ENCODE measurements around the gene SOAT2. TPM values are rescaled to one million over a fixed set of nuclear protein-coding genes. Genes with fewer than 3 reads are reported as not detected.

Gene SOAT2
- total and polyA plus RNA-seq, 4 donors = 0.48 to 9.4 (median 1.3) TPM

- no peak overlapping the region for H3K4me3 ChIP-seq (ENCODE audit: low read depth in 1 of 3, low read length in 3 of 3)
- WGBS = 95% methylated on average over 6 of the region's 6 CpGs
- no peak overlapping the region for H3K27ac ChIP-seq (ENCODE audit: low read depth in 1 of 2, low read length in 2 of 2)
- no peaks in the 10 kb centered on the region for H3K9me3 ChIP-seq (ENCODE audit: control insufficient read depth in 4 of 4, low read length in 3 of 4)
- H3K27me3 ChIP-seq (ENCODE audit: control insufficient read depth in 4 of 4, insufficient read depth in 4 of 4, low read length in 3 of 4) = no peaks in the 10 kb centered on the region
- no peak for TF ChIP-seq JUND (IDR thresholded peaks at IDR 0.05)
- TF ChIP-seq, protein P1, sequence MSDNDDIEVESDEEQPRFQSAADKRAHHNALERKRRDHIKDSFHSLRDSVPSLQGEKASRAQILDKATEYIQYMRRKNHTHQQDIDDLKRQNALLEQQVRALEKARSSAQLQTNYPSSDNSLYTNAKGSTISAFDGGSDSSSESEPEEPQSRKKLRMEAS (IDR thresholded peaks at IDR 0.05) = no peak
- no peak for TF ChIP-seq HNF4A (conservative IDR thresholded peaks at IDR 0.05)
- TF ChIP-seq FOXA2 (IDR thresholded peaks at IDR 0.05) = no peak
- TF ChIP-seq, protein P2, sequence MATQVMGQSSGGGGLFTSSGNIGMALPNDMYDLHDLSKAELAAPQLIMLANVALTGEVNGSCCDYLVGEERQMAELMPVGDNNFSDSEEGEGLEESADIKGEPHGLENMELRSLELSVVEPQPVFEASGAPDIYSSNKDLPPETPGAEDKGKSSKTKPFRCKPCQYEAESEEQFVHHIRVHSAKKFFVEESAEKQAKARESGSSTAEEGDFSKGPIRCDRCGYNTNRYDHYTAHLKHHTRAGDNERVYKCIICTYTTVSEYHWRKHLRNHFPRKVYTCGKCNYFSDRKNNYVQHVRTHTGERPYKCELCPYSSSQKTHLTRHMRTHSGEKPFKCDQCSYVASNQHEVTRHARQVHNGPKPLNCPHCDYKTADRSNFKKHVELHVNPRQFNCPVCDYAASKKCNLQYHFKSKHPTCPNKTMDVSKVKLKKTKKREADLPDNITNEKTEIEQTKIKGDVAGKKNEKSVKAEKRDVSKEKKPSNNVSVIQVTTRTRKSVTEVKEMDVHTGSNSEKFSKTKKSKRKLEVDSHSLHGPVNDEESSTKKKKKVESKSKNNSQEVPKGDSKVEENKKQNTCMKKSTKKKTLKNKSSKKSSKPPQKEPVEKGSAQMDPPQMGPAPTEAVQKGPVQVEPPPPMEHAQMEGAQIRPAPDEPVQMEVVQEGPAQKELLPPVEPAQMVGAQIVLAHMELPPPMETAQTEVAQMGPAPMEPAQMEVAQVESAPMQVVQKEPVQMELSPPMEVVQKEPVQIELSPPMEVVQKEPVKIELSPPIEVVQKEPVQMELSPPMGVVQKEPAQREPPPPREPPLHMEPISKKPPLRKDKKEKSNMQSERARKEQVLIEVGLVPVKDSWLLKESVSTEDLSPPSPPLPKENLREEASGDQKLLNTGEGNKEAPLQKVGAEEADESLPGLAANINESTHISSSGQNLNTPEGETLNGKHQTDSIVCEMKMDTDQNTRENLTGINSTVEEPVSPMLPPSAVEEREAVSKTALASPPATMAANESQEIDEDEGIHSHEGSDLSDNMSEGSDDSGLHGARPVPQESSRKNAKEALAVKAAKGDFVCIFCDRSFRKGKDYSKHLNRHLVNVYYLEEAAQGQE (IDR thresholded peaks at IDR 0.05) = no peak
- TF ChIP-seq SP1 (IDR thresholded peaks at IDR 0.05) = no peak
- TF ChIP-seq, protein P3, sequence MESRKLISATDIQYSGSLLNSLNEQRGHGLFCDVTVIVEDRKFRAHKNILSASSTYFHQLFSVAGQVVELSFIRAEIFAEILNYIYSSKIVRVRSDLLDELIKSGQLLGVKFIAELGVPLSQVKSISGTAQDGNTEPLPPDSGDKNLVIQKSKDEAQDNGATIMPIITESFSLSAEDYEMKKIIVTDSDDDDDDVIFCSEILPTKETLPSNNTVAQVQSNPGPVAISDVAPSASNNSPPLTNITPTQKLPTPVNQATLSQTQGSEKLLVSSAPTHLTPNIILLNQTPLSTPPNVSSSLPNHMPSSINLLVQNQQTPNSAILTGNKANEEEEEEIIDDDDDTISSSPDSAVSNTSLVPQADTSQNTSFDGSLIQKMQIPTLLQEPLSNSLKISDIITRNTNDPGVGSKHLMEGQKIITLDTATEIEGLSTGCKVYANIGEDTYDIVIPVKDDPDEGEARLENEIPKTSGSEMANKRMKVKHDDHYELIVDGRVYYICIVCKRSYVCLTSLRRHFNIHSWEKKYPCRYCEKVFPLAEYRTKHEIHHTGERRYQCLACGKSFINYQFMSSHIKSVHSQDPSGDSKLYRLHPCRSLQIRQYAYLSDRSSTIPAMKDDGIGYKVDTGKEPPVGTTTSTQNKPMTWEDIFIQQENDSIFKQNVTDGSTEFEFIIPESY (IDR thresholded peaks at IDR 0.05) = no peak
- TF ChIP-seq GABPA (IDR thresholded peaks at IDR 0.05 in 1 of 2, conservative IDR thresholded peaks at IDR 0.05 in 1 of 2) = no peak
- no peak for TF ChIP-seq RXRA (IDR thresholded peaks at IDR 0.05)
- TF ChIP-seq NR2F2 (IDR thresholded peaks at IDR 0.05) = no peak
- no peak for TF ChIP-seq EGR1 (IDR thresholded peaks at IDR 0.05; ENCODE audit: low read depth in 2 of 2)
- no peak for TF ChIP-seq FOXA1 (IDR thresholded peaks at IDR 0.05)
- no peak for DNase-seq (ENCODE audit: low spot score)
- H3K4me1 ChIP-seq (ENCODE audit: control insufficient read depth in 4 of 4, insufficient read depth in 4 of 4, low read length in 3 of 4) = no peaks in the 10 kb centered on the region
- H3K36me3 ChIP-seq (ENCODE audit: control insufficient read depth in 4 of 4, insufficient read depth in 3 of 4, low read depth in 1 of 4, low read length in 3 of 4) = no peaks in the 10 kb centered on the region
- H3K9ac ChIP-seq (ENCODE audit: low read depth in 1 of 2, low read length in 2 of 2) = no peak overlapping the region
Measured at GRCh38 chr12:53090105-53090504, 13.2 kb upstream of the SOAT2 start.

GRCh38 chr12:53090554-53090953 lies 12.7 kb upstream of the SOAT2 start:
- H3K9me3 ChIP-seq (ENCODE audit: control insufficient read depth in 4 of 4, low read length in 3 of 4) = no peaks in the 10 kb centered on the region
- no peaks in the 10 kb centered on the region for H3K36me3 ChIP-seq (ENCODE audit: control insufficient read depth in 4 of 4, insufficient read depth in 3 of 4, low read depth in 1 of 4, low read length in 3 of 4)
- DNase-seq (ENCODE audit: low spot score) = no peak
- no peak overlapping the region for H3K27ac ChIP-seq (ENCODE audit: low read depth in 1 of 2, low read length in 2 of 2)
- H3K27me3 ChIP-seq (ENCODE audit: control insufficient read depth in 4 of 4, insufficient read depth in 4 of 4, low read length in 3 of 4) = no peaks in the 10 kb centered on the region
- H3K9ac ChIP-seq (ENCODE audit: low read depth in 1 of 2, low read length in 2 of 2) = no peak overlapping the region
- 61% methylated on average over 2 of the region's 2 CpGs for WGBS
- H3K4me1 ChIP-seq (ENCODE audit: control insufficient read depth in 4 of 4, insufficient read depth in 4 of 4, low read length in 3 of 4) = no peaks in the 10 kb centered on the region
- TF ChIP-seq EGR1 (IDR thresholded peaks at IDR 0.05; ENCODE audit: low read depth in 2 of 2) (no peak), SP1 (IDR thresholded peaks at IDR 0.05) (no peak), TAF1 (conservative IDR thresholded peaks at IDR 0.05) (no peak), NR2F2 (IDR thresholded peaks at IDR 0.05) (no peak)
- TF ChIP-seq, protein P3 (IDR thresholded peaks at IDR 0.05) = no peak
- TF ChIP-seq, protein P2 (IDR thresholded peaks at IDR 0.05) = no peak
- no peak overlapping the region for H3K4me3 ChIP-seq (ENCODE audit: low read depth in 1 of 3, low read length in 3 of 3)
